MCF 10A (cell line): ENCODE measurements around the gene LAMC1. TPM values are rescaled to one million over a fixed set of nuclear protein-coding genes. Genes with fewer than 3 reads are reported as not detected.

Experiments
- BruUV-seq: library from RNA; stranded (reverse); fragments of 400-500 nt; replicated peaks from 2 replicates; lab custom pipeline; 2021; lab: Mats Ljungman, UMichigan
- CTCF ChIA-PET: fragments of 300-600 bp; sonication (Branson Sonifier 250); formaldehyde crosslinking; extraction: SDS; loops from one replicate; lab custom pipeline; 2021; ENCODE audit warnings: antibody characterized with exemption, inconsistent platforms; lab: Yijun Ruan, JAX
- POLR2A ChIA-PET: fragments of 300-600, 350-650 bp; sonication (Branson Sonifier 250); formaldehyde crosslinking; extraction: SDS; loops from one replicate; lab custom pipeline; 2020; ENCODE audit warnings: antibody characterized with exemption, inconsistent platforms; lab: Yijun Ruan, JAX
- DNase-seq: peaks from one replicate; pipeline ENCODE4 v3.0.0-alpha.2; 2018; ENCODE audit not compliant: unreplicated experiment
- H3K27ac Mint-ChIP-seq: one replicate; pipeline ENCODE4 v1.8.0; 2022; ENCODE audit warnings: mild to moderate bottlenecking, low read depth, mixed read lengths; ENCODE audit not compliant: unreplicated experiment
- H3K27me3 Mint-ChIP-seq: one replicate; pipeline ENCODE4 v1.8.0; 2022; ENCODE audit warnings: mixed read lengths; ENCODE audit not compliant: insufficient read depth, unreplicated experiment
- H3K36me3 Mint-ChIP-seq: one replicate; pipeline ENCODE4 v1.8.0; 2022; ENCODE audit warnings: mild to moderate bottlenecking, moderate library complexity, mixed read lengths; ENCODE audit not compliant: insufficient read depth, unreplicated experiment
- H3K4me1 Mint-ChIP-seq: one replicate; pipeline ENCODE4 v1.8.0; 2022; ENCODE audit warnings: mixed read lengths; ENCODE audit not compliant: insufficient read depth, unreplicated experiment
- H3K4me3 Mint-ChIP-seq: one replicate; pipeline ENCODE4 v1.8.0; 2022; ENCODE audit warnings: mild to moderate bottlenecking, moderate library complexity, mixed read lengths; ENCODE audit not compliant: unreplicated experiment
- H3K9me3 Mint-ChIP-seq: one replicate; pipeline ENCODE4 v1.8.0; 2022; ENCODE audit warnings: mixed read lengths; ENCODE audit not compliant: unreplicated experiment
- CTCF ChIP-seq: fragments of 200-600 bp; IDR thresholded peaks from one replicate; pipeline ENCODE4 v1.8.0; 2022; ENCODE audit warnings: antibody characterized with exemption, mild to moderate bottlenecking; ENCODE audit not compliant: unreplicated experiment
- intact Hi-C: fragments of 100-400 bp; cut with micrococcal nuclease; formaldehyde crosslinking; loops from 2 replicates; pipeline ENCODE4 v1.14.1; 2022
- total RNA-seq: library from RNA; stranded (reverse); gene quantifications from 2 replicates; pipeline ENCODE4 v1.2.3, GENCODE V29; 2022

Gene LAMC1
- total RNA-seq, 1 experiment from 2014 or later, result 179 TPM

GRCh38 chr1:183051546-183051945 is 28.3 kb downstream of the LAMC1 start:
- intact Hi-C loops, result no loop called here
- DNase-seq, result peak; percentile 39
- ChIA-PET CTCF (interaction anchor here (1.1 kb wide), 1 partner anchor 19 kb away, joined by 3 read pairs; no protein-coding TSS in a partner anchor), POLR2A (interaction anchor here (0.9 to 1.7 kb wide), 8 partner anchors 9 to 52 kb away, joined by 3 to 6 read pairs (median 4); no protein-coding TSS in a partner anchor)
- no TSS peak for BruUV-seq
- Mint-ChIP-seq H3K4me1 (peaks cover 34% of the 10 kb centered on the region), H3K27me3 (no peaks in the 10 kb centered on the region), H3K4me3 (no peak overlapping the region), H3K27ac (peak overlapping the region; percentile 26), H3K36me3 (peaks cover 6% of the 10 kb centered on the region), H3K9me3 (no peaks in the 10 kb centered on the region)
- TF ChIP-seq CTCF, result no peak

GRCh38 chr1:183052861-183053260 is 29.6 kb downstream of the LAMC1 start:
- CTCF ChIA-PET, result interaction anchor here (0.7 to 1.7 kb wide), 3 partner anchors 29 to 182 kb away, joined by 3 to 4 read pairs (median 4); no protein-coding TSS in a partner anchor

GRCh38 chr1:183058851-183059502 is 35.8 kb downstream of the LAMC1 start:
- Mint-ChIP-seq H3K36me3 (peaks cover 12% of the 10 kb centered on the region), H3K27me3 (no peaks in the 10 kb centered on the region), H3K4me1 (peaks cover 15% of the 10 kb centered on the region), H3K9me3 (no peaks in the 10 kb centered on the region), H3K4me3 (no peak overlapping the region), H3K27ac (no peak overlapping the region)
- BruUV-seq, result no TSS peak
- no peak for DNase-seq
- intact Hi-C loops, result no loop called here
- ChIA-PET CTCF (interaction anchor here (0.7 to 1.4 kb wide), 3 partner anchors 10 to 49 kb away, joined by 3 to 4 read pairs (median 3); no protein-coding TSS in a partner anchor), POLR2A (interaction anchor here (0.9 to 3.0 kb wide), 9 partner anchors 11 to 39 kb away, joined by 3 to 46 read pairs (median 6); no protein-coding TSS in a partner anchor)
- TF ChIP-seq CTCF, result no peak

More at GRCh38 chr1:183052861-183053260, 29.6 kb downstream of the LAMC1 start:
- intact Hi-C loops, result no loop called here
- no peak for DNase-seq
- Mint-ChIP-seq H3K36me3 (peaks cover 6% of the 10 kb centered on the region), H3K9me3 (no peaks in the 10 kb centered on the region), H3K27ac (peak overlapping the region; percentile 26), H3K27me3 (no peaks in the 10 kb centered on the region), H3K4me3 (no peak overlapping the region), H3K4me1 (peaks cover 27% of the 10 kb centered on the region)
- TF ChIP-seq CTCF, result no peak
- BruUV-seq, result no TSS peak
- POLR2A ChIA-PET, result interaction anchor here (0.6 to 1.9 kb wide), 3 partner anchors 8 to 978 kb away, joined by 3 to 6 read pairs (median 3); no protein-coding TSS in a partner anchor

- Mint-ChIP-seq H3K4me3 (no peak overlapping the region), H3K27ac (no peak overlapping the region), H3K4me1 (peaks cover 15% of the 10 kb centered on the region), H3K27me3 (no peaks in the 10 kb centered on the region), H3K9me3 (no peaks in the 10 kb centered on the region), H3K36me3 (peaks cover 6% of the 10 kb centered on the region)
- POLR2A ChIA-PET, result interaction anchor here (0.9 to 3.0 kb wide), 10 partner anchors 9 to 183 kb away, joined by 3 to 46 read pairs (median 4); no protein-coding TSS in a partner anchor
- CTCF ChIA-PET, result no interaction called here
- no peak for TF ChIP-seq CTCF
- intact Hi-C loops, result loop anchor here (5.0 kb wide), 1 partner anchor 34 kb away; no protein-coding TSS in a partner anchor
- DNase-seq, result no peak
- no TSS peak for BruUV-seq
Measured at GRCh38 chr1:183061194-183061593, 38.0 kb downstream of the LAMC1 start.
